HCT116 (cell line): ENCODE data around the gene DHRS9.

Experiments
- ELF1 ChIP-seq: IDR thresholded peaks from 2 replicates; pipeline ENCODE4 v1.6.1; 2012; ENCODE audit warnings: low read depth, borderline replicate concordance
- EZH2 ChIP-seq: fragments of 200-600 bp; sonication (generic); IDR thresholded peaks from 2 replicates; pipeline ENCODE4 v1.6.1; 2017; ENCODE audit warnings: antibody characterized with exemption, mixed run types
- EZH2phosphoT487 ChIP-seq: fragments of 200-600 bp; IDR thresholded peaks from 2 replicates; pipeline ENCODE4 v1.6.1; 2018; ENCODE audit warnings: antibody characterized with exemption, borderline replicate concordance
- JUND ChIP-seq: IDR thresholded peaks from 2 replicates; pipeline ENCODE4 v1.6.1; 2012
- POLR2A ChIP-seq: IDR thresholded peaks from 2 replicates; pipeline ENCODE4 v1.7.0; 2011; ENCODE audit warnings: borderline replicate concordance; ENCODE audit not compliant: insufficient read depth, insufficient read length; ENCODE audit errors: extremely low read depth
- RAD21 ChIP-seq: IDR thresholded peaks from 2 replicates; pipeline ENCODE4 v1.6.1; 2012; ENCODE audit warnings: low read depth, mild to moderate bottlenecking
- SP1 ChIP-seq: IDR thresholded peaks from 2 replicates; pipeline ENCODE4 v1.6.1; 2012; ENCODE audit warnings: low read depth
- TCF7L2 ChIP-seq: IDR thresholded peaks from 2 replicates; pipeline ENCODE4 v1.7.0; 2011; ENCODE audit warnings: borderline replicate concordance, inconsistent platforms; ENCODE audit not compliant: insufficient read depth, insufficient read length; ENCODE audit errors: extremely low read depth
- YY1 ChIP-seq: IDR thresholded peaks from 2 replicates; pipeline ENCODE4 v1.6.1; 2011; ENCODE audit warnings: low read length, low read depth, moderate library complexity, mild to moderate bottlenecking; ENCODE audit not compliant: insufficient replicate concordance; ENCODE audit errors: extremely low read depth
- TF ChIP-seq, protein P1 (sequence below), 3 experiments: fragments of 200-600 bp in 1 of 3; sonication (generic) in 1 of 3; IDR thresholded peaks in 2 of 3; conservative IDR thresholded peaks in 1 of 3; 2 replicates each; pipeline ENCODE4 v1.5.1; 2012 to 2017; ENCODE audit warnings: low read depth in 2 of 3, low read length in 2 of 3, antibody characterized with exemption in 1 of 3, borderline replicate concordance in 1 of 3, control low read depth in 1 of 3, mild to moderate bottlenecking in 1 of 3, mixed read lengths in 1 of 3, mixed run types in 1 of 3, moderate library complexity in 1 of 3; ENCODE audit not compliant: insufficient read depth in 1 of 3

GRCh38 chr2:169118060-169118459, 48.7 kb downstream of the DHRS9 start:
- TF ChIP-seq, protein P1, sequence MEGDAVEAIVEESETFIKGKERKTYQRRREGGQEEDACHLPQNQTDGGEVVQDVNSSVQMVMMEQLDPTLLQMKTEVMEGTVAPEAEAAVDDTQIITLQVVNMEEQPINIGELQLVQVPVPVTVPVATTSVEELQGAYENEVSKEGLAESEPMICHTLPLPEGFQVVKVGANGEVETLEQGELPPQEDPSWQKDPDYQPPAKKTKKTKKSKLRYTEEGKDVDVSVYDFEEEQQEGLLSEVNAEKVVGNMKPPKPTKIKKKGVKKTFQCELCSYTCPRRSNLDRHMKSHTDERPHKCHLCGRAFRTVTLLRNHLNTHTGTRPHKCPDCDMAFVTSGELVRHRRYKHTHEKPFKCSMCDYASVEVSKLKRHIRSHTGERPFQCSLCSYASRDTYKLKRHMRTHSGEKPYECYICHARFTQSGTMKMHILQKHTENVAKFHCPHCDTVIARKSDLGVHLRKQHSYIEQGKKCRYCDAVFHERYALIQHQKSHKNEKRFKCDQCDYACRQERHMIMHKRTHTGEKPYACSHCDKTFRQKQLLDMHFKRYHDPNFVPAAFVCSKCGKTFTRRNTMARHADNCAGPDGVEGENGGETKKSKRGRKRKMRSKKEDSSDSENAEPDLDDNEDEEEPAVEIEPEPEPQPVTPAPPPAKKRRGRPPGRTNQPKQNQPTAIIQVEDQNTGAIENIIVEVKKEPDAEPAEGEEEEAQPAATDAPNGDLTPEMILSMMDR (IDR thresholded peaks at IDR 0.05 in 2 of 3, conservative IDR thresholded peaks at IDR 0.05 in 1 of 3; ENCODE audit: borderline replicate concordance in 1 of 3, insufficient read depth in 1 of 3, low read depth in 2 of 3, low read length in 2 of 3) = no peak
- TF ChIP-seq TCF7L2 = no peak
- no peak for TF ChIP-seq EZH2
- TF ChIP-seq JUND = no peak
- TF ChIP-seq POLR2A = no peak
- no peak for TF ChIP-seq ELF1
- no peak for TF ChIP-seq EZH2phosphoT487
- no peak for TF ChIP-seq YY1
- TF ChIP-seq RAD21 = no peak
- TF ChIP-seq SP1 = no peak
